Islet precursor cell (in vitro differentiated cells): ENCODE data around the gene PLEKHA7.
"Not testable (repeated sequence)": the region's sequence is repeated elsewhere in the genome, so short reads cannot be mapped to it uniquely, and the experiment has no call there.

Experiments
- DNase-seq: peaks from one replicate; pipeline ENCODE4 v3.0.0-alpha.2; 2018

Gene PLEKHA7

DNA sequence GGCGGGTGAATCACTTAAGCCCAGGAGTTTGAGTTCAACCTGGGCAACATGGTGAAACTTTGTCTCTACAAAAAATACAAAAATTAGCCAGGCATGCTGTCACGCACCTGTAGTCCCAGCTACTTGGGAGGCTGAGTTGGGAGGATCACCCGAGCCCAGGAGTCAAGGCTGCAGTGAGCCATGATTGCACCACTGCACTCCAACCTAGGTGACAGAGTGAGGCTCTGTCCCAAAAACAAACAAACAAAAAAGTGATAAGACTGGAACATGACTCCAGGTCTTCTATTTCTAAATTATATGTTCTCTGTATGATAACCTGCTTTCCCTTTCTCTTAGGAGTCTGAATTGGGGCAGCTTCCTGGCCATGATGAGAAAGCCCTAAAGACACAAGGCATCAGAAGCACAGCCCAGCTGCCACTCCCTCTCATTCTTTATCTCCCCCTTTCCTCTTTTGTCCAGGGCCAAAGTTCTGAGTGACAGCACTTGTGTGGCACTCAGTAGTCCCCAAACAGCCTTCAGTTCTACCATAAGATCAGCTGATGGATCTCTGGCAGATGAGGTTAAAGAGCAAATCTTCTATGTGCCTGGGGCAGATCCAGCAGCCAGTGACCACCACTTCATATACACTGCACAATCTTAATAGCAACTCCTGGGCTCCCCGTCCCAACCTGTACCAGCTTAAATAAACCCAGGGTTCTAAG is 139.8 kb downstream of the PLEKHA7 start:
- DNase-seq, result peak; percentile 58

DNA sequence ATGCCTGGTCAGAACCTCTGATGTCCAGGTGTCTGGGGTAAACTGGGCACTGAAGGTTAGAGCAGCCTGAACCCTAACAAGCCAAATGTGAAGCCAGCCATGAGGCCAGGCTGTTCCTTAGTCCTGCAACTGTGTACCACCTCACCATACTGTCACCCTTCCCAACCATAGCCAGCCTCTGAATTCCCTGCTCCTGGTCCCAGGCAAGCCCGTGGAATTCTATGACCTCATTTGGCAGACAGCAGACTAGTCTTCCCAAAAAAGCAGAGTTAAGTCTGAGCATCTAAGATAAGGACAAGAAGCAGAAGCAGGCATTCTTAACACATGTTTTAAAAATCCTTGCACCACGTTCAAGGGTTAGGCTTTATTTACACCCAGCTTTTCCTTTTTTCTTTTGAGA is 140.9 kb downstream of the PLEKHA7 start:
- peak; percentile 92 for DNase-seq

DNA sequence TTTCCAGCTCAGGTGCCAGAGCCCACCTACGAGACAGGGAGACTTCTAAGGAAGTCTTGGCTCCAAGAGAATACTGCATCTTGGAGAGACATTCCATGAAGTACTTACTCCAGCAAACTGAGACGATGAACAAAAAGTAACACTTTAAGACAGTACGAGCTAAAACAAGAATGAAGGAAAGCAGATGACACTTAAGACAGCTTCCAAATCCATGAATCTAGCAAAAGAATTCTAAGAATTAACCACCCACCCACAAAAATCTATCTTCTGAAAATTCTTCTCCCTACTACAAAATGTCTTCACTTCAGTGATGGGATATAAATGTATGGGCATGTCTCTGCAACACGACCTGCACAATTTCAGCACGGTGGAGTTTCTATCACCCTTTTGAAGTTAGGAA is 142.8 kb downstream of the PLEKHA7 start:
- no peak for DNase-seq

DNA sequence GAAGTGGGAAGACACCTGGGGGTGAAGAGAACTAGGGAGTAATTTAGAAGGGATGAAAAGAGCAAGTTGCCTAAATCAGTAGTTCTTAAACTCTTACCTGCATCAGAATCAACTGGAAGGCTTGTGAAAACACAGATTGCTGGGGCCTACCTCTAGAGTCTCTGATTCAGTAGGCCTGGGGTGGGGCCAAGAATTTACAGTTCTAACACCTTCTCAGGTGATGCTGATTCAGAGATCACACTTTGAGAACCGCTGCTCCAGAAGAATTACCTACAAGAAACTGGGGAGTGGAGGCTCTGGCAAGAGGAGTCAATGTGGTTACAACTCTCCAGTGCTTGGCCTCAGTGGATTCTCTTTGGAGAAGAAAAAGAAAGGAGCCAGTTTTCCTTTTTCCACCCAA is 147.1 kb downstream of the PLEKHA7 start:
- no peak for DNase-seq

DNA sequence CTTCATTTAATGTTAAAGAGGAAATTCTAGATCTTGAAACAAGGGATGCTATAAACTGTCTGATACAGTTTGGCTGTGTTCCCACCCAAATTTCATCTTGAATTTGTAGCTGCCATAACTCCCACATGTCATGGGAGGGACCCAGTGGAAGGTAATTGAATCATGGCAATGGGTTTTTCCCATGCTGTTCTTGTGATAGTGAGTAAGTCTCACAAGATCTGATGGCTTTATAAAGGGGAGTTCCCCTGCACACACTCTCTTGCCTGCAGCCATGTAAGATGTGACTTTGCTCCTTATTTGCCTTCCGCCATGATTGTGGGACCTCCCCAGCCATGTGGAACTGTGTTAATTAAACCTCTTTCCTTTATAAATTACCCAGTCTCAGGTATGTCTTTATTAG is 149.8 kb downstream of the PLEKHA7 start:
- DNase-seq, result not testable (repeated sequence)

DNA sequence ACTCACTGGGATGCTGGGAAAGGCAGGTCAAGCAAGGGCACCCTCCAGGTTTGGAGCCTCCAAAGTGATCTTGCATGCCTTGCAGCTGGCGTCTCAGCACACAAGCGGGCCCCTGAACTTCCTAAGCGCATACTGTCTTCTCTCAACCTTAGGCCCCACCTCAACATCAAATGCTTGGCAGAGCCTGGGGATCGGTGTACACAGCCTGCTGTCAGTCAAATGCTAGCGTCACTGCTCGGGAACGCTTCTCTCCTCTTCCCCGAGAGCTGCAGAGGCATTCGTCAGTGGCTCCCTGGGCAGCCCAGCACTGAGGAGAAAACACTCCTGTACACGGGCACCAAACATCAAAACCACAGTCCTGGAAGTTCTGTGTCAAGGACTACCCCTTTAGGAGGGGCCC is 150.8 kb downstream of the PLEKHA7 start:
- peak; percentile 73 for DNase-seq

DNA sequence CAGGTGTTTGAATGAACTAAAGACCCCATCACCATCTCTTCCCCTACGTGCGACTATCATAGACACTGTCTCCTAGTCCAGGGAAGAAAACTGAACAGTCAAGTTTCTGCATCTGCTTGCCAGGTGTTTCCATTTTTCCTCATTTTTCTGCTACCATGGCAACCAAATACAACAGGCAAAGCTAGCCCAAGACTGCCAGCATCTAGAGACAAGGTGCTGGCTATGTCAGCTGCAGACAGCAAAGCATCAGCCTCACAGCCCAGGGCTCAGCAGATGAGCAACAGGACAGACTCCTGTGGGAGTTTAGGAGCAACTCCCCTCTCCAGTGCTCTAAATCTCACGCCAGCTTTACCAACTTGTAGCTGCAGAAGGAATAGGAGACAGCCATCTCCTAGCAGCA is 151.5 kb downstream of the PLEKHA7 start:
- DNase-seq, result peak; percentile 61

- no peak for DNase-seq
These were observed 152.4 kb downstream of the PLEKHA7 start for GRCh38 chr11:16861862-16862261.

GRCh38 chr11:16860617-16861016 is 153.6 kb downstream of the PLEKHA7 start:
- no peak for DNase-seq

DNA sequence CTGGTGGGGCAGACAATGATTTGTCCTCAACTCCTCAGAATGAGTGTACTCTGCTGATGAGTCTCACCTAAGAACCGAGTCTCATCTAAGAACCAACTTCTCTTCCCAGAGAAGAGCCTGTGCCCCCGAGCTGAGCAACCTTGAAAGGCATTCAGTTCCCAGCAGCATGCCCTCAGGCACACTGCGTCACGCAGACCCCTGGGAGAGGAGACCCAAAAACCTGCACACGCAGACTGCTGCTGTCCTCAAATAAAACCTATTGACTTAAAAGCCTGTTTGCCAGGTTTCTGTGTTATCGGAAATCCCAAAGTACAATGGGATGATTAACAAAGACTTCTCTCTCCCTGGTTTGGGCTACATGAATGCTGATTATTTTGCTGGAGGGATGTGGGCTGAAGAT is 154.6 kb downstream of the PLEKHA7 start:
- peak; percentile 86 for DNase-seq

- peak; percentile 57 for DNase-seq
These were observed 157.0 kb downstream of the PLEKHA7 start for GRCh38 chr11:16857186-16857585.

GRCh38 chr11:16856022-16856471 is 158.2 kb downstream of the PLEKHA7 start:
- no peak for DNase-seq

DNA sequence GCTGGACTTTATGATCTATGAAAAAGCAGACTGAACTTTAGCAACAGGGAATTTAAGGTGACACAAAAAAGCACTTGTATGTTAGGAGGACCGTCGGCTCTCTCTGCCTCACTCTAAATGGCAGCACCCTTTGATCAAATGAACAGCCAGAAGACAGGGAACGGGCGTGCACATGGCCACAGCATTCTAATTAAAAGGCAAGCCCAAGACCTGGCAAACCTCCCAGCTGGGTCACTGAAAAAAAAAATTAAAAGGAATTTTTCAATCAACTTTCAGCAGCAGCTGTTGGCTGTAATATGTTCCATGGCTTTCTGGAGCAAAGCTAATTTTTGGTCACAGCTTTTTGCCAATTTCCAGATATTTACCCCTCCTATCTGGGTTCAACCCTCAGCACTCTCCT is 159.2 kb downstream of the PLEKHA7 start:
- DNase-seq, result no peak

DNA sequence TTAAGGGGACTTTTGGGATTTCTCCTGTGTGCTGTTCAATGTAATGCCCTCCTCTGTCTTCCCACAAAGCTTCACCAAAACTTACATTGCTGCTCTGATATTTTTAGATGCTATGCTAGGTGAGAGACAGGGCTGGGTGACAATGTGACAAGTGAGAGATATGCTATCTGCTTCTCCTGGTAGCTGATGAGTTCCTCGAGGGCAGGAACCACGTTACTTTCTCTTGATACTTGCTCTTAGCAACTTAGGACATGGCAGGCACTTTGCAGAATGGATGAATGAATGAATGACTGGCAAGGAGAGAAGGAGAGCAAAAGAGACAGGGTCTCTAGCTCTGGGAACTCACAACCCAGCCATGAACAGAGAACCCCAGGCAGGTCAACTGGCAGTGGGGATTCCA is 160.4 kb downstream of the PLEKHA7 start:
- no peak for DNase-seq

DNA sequence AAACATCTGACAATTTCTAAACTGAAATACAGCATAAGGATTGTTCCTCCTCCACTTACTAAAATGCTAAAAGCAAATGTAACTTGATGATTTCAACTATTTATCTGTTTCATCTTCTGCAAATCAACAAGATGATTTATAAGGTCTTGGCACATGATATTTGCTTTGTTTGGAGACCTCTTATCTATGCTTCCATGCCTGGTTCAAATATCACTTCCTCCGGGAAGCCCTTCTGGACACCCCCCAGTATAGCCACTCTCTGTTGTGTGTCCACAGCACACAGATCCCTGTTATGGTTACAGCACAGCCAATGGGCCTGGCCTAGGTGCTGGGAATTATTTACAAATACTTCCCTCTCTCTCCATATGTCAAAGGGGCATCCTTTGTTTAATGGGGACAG is 160.9 kb downstream of the PLEKHA7 start:
- DNase-seq, result no peak

GRCh38 chr11:16846305-16846704 is 167.9 kb downstream of the PLEKHA7 start:
- no peak for DNase-seq

- no peak for DNase-seq
These were observed 169.9 kb downstream of the PLEKHA7 start for GRCh38 chr11:16844268-16844771.

GRCh38 chr11:16843294-16843693 is 170.9 kb downstream of the PLEKHA7 start:
- DNase-seq, result no peak

DNA sequence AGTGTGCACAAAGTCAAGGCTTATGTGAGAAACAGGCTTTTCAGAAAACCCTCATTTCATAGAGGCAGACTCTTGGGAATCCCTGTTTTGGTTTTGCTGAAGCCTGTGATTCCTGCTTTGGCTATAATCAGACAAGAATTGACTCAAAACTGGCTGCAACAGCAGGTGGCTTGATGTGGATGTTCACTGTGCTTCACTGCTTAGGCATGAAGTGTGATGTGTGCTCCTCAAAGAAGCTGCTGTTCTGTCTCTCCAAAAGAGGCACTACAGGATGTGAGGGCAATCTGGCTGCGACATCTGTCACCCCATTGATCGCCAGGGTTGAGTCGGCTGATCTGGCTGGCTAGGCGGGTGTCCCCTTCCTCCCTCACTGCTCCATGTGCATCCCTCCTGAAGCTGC is 172.2 kb downstream of the PLEKHA7 start:
- DNase-seq, result no peak

- DNase-seq, result no peak
These were observed 172.7 kb downstream of the PLEKHA7 start for GRCh38 chr11:16841481-16841880.

- DNase-seq, result no peak
These were observed 173.3 kb downstream of the PLEKHA7 start for GRCh38 chr11:16840951-16841350.

DNA sequence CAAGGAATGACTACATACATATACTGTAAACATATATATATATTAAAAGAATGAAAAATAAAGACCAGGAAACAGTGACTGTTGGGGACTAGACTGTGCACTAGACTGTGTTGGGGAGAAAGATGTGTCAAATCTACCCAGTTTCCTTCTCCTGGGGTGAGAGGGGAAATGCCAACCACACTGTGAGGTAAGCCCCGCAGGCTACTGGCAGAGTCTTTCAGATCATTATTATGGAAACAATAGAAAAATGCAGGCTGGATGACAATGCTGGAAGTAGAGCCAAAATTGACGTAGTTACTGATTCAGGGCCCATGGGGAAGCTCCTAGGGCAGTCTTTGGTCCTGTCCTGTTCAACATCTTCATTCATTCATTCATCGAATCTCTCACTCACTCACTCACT is 174.4 kb downstream of the PLEKHA7 start:
- no peak for DNase-seq

DNA sequence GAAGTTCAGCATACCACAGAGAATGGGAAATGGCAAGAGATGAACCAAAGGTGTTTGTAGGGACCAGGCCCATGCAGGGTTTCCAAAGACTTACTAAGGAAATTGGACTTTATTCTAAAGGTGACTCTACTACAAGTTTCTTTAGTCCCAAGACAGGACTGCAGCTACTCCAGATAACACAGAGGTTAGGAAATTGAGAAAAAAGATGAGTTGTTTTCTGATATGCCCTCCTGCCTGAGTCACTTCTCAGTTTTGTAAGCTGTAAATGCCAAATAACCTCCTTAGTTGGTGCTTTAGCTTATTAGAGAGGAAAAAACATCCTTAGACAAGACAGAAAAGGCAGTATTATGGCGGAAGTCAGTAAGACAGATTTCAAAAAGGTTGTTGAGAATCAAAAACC is 179.8 kb downstream of the PLEKHA7 start:
- no peak for DNase-seq

GRCh38 chr11:16833026-16833425 is 181.2 kb downstream of the PLEKHA7 start:
- no peak for DNase-seq

DNA sequence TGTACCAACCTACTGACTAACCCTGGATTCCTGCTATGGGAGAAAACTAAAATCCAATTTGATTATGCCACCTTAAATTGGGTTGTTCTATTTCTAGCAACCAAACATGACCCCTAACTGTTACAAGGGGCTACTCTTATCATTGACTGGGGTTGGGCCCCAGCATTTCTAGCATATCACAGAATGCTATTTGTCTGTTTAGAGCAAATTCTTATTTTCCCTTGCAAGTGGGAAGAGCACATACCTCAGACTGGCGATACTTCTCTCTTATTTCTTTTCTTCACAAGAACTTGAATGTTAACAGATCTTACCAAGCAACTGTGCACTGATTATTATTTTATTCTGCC is 182.0 kb downstream of the PLEKHA7 start:
- no peak for DNase-seq
